HG03280 (cell line): ENCODE measurements around the gene PPP2R2D.

Experiments used
- ATAC-seq: cut with Tn5 transposase; IDR thresholded peaks from one replicate; pipeline ENCODE4 v1.9.1; 2021; ENCODE audit warnings: mild to moderate bottlenecking, moderate library complexity; ENCODE audit not compliant: unreplicated experiment

The PPP2R2D gene

GRCh38 chr10:131926253-131926652 lies 25.4 kb downstream of the PPP2R2D start:
- ATAC-seq = no peak

- ATAC-seq = no peak
These were observed 26.2 kb downstream of the PPP2R2D start for GRCh38 chr10:131926743-131927595.

GRCh38 chr10:131928248-131929095 lies 27.7 kb downstream of the PPP2R2D start:
- ATAC-seq = peak; percentile 82

GRCh38 chr10:131929122-131929845 lies 28.5 kb downstream of the PPP2R2D start:
- ATAC-seq = no peak

- ATAC-seq = no peak
These were observed 29.3 kb downstream of the PPP2R2D start for GRCh38 chr10:131930150-131930549.

GRCh38 chr10:131930586-131931330 lies 29.9 kb downstream of the PPP2R2D start:
- no peak for ATAC-seq

- ATAC-seq = no peak
These were observed 31.2 kb downstream of the PPP2R2D start for GRCh38 chr10:131931981-131932380.

- no peak for ATAC-seq
These were observed 32.3 kb downstream of the PPP2R2D start for GRCh38 chr10:131933016-131933695.

- no peak for ATAC-seq
These were observed 32.9 kb downstream of the PPP2R2D start for GRCh38 chr10:131933696-131934086.

- no peak for ATAC-seq
These were observed 34.0 kb downstream of the PPP2R2D start for GRCh38 chr10:131934769-131935168.

- no peak for ATAC-seq
These were observed 34.5 kb downstream of the PPP2R2D start for GRCh38 chr10:131935260-131935659.

- ATAC-seq = no peak
These were observed 35.5 kb downstream of the PPP2R2D start for GRCh38 chr10:131936294-131936693.

GRCh38 chr10:131936736-131937135 lies 35.9 kb downstream of the PPP2R2D start:
- no peak for ATAC-seq

- ATAC-seq = no peak
These were observed 37.0 kb downstream of the PPP2R2D start for GRCh38 chr10:131937836-131938235.

GRCh38 chr10:131938681-131939080 lies 37.9 kb downstream of the PPP2R2D start:
- no peak for ATAC-seq

GRCh38 chr10:131942455-131942854 lies 41.6 kb downstream of the PPP2R2D start:
- no peak for ATAC-seq

- ATAC-seq = no peak
These were observed 42.4 kb downstream of the PPP2R2D start for GRCh38 chr10:131943021-131943814.

- ATAC-seq = no peak
These were observed 43.6 kb downstream of the PPP2R2D start for GRCh38 chr10:131944412-131944811.
